Activated T-helper 2 cell treated with anti-CD3 and anti-CD28 coated beads, Interferon-gamma antibody, Interleukin-2, Interleukin-4, amounts not matched to agents 10 μg/mL and 5 μg/mL and 100 μg/mL, durations not matched to agents 14 hours and 24 hours and 36 hours (primary cell): ENCODE measurements around the gene ANO5. TPM values are rescaled to one million over a fixed set of nuclear protein-coding genes. Genes with fewer than 3 reads are reported as not detected.
"Not testable (repeated sequence)": the region's sequence is repeated elsewhere in the genome, so short reads cannot be mapped to it uniquely, and the experiment has no call there.

Source experiments
- DNase-seq: peaks from one replicate; pipeline ENCODE4 v3.0.0; 2021; ENCODE audit warnings: low spot score
- H3K27ac Mint-ChIP-seq: one replicate; pipeline ENCODE4 v1.8.0; 2021; ENCODE audit warnings: mixed read lengths
- H3K27me3 Mint-ChIP-seq: one replicate; pipeline ENCODE4 v1.8.0; 2021; ENCODE audit warnings: low read depth, mixed read lengths
- H3K36me3 Mint-ChIP-seq: one replicate; pipeline ENCODE4 v1.8.0; 2021; ENCODE audit warnings: low read depth, mixed read lengths
- H3K4me1 Mint-ChIP-seq: one replicate; pipeline ENCODE4 v1.8.0; 2021; ENCODE audit warnings: low read depth, mixed read lengths
- H3K4me3 Mint-ChIP-seq: one replicate; pipeline ENCODE4 v1.8.0; 2021; ENCODE audit warnings: low read depth, mild to moderate bottlenecking, moderate library complexity, mixed read lengths
- H3K9me3 Mint-ChIP-seq: one replicate; pipeline ENCODE4 v1.8.0; 2021; ENCODE audit warnings: mixed read lengths
- intact Hi-C: fragments of 100-400 bp; cut with micrococcal nuclease; formaldehyde crosslinking; loops from one replicate; pipeline ENCODE4 v1.15.1; 2023
- total RNA-seq: library from RNA; stranded (reverse); gene quantifications from 2 replicates; pipeline ENCODE4 v1.2.3, GENCODE V29; 2022

Gene ANO5
- total RNA-seq, 1 donor from 2014 or later: not detected

DNA sequence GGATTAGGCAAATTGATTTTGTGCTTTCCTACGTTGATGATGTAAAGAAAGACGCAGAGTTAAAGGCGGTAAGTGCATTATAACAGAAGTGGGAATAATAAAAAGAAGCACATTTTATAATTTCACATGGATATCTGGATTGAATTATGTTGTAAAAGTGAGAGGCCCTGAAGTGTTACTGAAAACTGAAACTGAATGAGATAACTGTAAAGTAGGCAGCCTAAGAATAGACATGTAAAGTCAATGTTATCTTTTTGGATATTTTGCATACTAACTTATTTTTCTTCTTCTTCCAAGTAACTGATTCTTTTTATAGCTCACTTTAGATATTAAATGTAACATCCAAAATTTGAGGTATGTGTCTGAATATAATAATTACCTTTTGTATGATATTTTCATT lies 28.3 kb downstream of the ANO5 start:
- no peak overlapping the region for H3K4me3 Mint-ChIP-seq
- no peaks in the 10 kb centered on the region for H3K27me3 Mint-ChIP-seq
- H3K9me3 Mint-ChIP-seq: no peaks in the 10 kb centered on the region
- no peaks in the 10 kb centered on the region for H3K4me1 Mint-ChIP-seq
- H3K36me3 Mint-ChIP-seq: no peaks in the 10 kb centered on the region
- DNase-seq: no peak
- intact Hi-C loops: no loop called here
- H3K27ac Mint-ChIP-seq: no peak overlapping the region

DNA sequence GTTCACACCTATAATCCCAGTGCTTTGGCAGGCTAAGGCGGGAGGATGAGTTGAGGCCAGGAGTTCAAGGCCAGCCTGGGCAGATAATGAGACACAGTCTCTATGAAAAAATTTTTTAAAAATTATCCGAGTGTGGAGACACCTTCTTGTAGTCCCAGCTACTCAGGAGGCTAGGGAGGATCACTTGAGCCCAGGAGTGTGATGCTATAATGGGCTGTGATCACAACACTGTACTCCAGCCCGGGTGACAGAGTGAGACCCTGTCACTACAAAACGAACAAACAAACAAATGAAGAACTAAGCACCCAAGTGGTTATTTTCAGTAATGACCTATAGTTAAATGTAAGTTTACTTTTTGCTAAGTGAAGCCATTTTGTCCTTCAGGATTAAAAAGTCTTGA lies 32.3 kb downstream of the ANO5 start:
- Mint-ChIP-seq H3K36me3 (no peaks in the 10 kb centered on the region), H3K4me1 (no peaks in the 10 kb centered on the region), H3K27ac (no peak overlapping the region), H3K4me3 (no peak overlapping the region), H3K27me3 (no peaks in the 10 kb centered on the region), H3K9me3 (no peaks in the 10 kb centered on the region)
- DNase-seq: no peak
- intact Hi-C loops: no loop called here

DNA sequence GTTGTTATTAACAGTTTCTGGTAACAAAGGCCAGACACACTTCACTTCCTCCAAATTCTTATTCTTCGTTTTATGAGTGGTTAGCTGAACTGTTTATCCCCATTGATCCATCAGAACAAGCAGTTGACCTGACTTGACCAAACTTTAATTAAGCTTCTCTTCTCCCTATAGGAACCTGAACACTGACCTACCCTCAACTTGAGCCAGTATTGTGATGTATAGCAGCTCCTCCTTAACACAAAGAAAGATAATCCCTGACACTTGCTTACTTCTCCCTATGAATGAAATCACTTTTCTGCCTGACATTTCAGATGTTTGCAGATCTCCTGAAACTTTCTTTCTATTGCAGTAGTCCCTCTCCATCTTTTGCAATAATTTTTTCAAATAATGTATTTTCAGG lies 41.9 kb downstream of the ANO5 start:
- DNase-seq: no peak
- Mint-ChIP-seq H3K4me1 (no peaks in the 10 kb centered on the region), H3K27ac (no peak overlapping the region), H3K36me3 (no peaks in the 10 kb centered on the region), H3K9me3 (no peaks in the 10 kb centered on the region), H3K4me3 (no peak overlapping the region), H3K27me3 (no peaks in the 10 kb centered on the region)
- intact Hi-C loops: no loop called here

DNA sequence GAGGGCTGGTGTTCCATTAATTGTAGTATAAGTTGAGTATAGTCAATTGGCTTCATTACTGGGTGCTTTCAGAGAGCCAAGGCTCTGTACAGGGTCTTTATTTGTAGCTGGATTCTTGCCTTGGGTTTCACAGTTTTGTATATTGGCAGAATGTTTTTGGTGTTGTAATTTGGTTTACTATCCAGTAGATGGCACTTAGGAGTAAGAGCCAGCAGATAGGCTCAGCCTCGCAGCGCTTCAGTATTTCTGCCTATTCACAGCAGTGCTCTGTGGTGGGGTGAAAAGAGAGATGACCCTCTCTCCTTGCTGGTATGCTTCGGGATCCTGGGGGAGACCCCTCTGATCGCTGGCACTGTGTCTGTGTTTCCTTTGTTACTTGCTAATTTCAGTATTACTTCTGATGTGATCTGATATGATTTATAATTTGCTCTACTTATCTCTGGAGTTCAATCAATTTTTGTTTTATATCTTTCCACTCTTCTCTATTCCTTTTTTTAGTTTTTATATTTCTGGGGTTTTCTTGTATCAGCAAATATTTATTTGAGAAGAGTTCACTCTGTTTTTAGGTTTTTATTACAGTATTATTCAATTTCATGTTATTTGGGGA lies 52.2 kb downstream of the ANO5 start:
- intact Hi-C loops: loop anchor here (1.0 to 5.0 kb wide), 2 partner anchors 59 to 542 kb away; no protein-coding TSS in a partner anchor
- Mint-ChIP-seq H3K4me1 (no peaks in the 10 kb centered on the region), H3K4me3 (no peak overlapping the region), H3K27me3 (peaks cover 5% of the 10 kb centered on the region), H3K36me3 (no peaks in the 10 kb centered on the region), H3K9me3 (no peaks in the 10 kb centered on the region), H3K27ac (no peak overlapping the region)
- no peak for DNase-seq

DNA sequence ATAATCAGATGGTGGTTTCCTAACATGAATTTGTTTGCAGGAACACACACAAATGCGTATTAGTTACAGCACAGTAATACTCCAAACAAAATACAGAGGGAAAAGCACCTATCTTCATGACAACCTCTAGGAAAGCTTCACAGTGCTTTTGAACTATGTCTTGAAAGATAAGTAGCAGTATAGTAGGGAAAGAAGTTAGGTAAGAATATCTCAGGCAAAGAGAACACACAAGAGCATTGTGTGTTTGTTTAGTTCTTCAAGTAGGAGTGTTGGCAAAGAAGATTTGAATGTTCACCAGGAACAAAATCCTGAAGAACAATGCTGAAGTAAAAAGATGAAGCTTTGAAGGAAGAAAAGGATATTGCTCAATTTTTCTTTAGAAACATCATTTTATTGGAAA lies 54.1 kb downstream of the ANO5 start:
- Mint-ChIP-seq H3K9me3 (no peaks in the 10 kb centered on the region), H3K4me3 (no peak overlapping the region), H3K27ac (no peak overlapping the region), H3K36me3 (no peaks in the 10 kb centered on the region), H3K27me3 (peaks cover 5% of the 10 kb centered on the region), H3K4me1 (no peaks in the 10 kb centered on the region)
- DNase-seq: no peak
- intact Hi-C loops: loop anchor here (5.0 kb wide), 1 partner anchor 540 kb away; no protein-coding TSS in a partner anchor

DNA sequence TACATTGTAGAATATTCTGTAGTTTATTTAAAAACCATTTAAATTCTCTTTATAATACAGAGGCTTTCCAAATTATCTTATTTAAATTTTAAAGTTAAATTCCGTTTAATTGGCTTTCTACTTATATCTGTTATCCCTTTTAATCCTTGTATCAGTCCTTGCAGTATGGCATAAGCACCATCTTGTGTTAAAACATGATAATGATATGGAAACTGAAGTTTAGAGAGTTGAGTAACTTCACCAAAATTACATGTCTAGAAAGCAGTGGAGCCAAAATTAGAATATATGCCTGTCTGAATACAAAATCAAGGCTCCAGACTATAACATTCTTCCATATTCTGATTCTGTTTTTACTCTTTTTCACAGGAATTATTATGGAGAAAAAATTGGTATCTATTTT lies 57.0 kb downstream of the ANO5 start:
- Mint-ChIP-seq H3K9me3 (no peaks in the 10 kb centered on the region), H3K27me3 (peaks cover 5% of the 10 kb centered on the region), H3K36me3 (no peaks in the 10 kb centered on the region), H3K4me1 (no peaks in the 10 kb centered on the region), H3K27ac (no peak overlapping the region), H3K4me3 (no peak overlapping the region)
- no peak for DNase-seq
- intact Hi-C loops: loop anchor here (5.0 kb wide), 1 partner anchor 537 kb away; no protein-coding TSS in a partner anchor

DNA sequence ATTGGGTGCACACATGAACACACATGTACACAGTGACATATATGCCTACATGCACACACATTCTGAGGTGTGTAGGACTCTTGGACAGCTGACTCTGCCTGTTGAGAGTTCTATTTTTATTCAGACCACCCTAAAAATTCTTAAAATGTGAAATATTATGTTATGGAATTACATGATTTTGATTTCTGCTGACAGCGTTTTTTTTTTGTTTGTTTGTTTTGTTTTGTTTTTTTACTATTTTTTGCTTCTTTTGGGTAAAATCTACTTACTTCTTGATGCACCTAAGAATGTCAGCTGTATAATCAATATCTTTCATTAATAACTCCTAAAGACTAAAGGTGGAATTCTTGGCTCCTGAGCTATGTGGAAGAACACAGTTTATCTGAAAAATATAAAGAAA lies 64.0 kb downstream of the ANO5 start:
- DNase-seq: no peak
- Mint-ChIP-seq H3K4me3 (no peak overlapping the region), H3K9me3 (no peaks in the 10 kb centered on the region), H3K27ac (no peak overlapping the region), H3K27me3 (no peaks in the 10 kb centered on the region), H3K36me3 (no peaks in the 10 kb centered on the region), H3K4me1 (no peaks in the 10 kb centered on the region)
- intact Hi-C loops: no loop called here

DNA sequence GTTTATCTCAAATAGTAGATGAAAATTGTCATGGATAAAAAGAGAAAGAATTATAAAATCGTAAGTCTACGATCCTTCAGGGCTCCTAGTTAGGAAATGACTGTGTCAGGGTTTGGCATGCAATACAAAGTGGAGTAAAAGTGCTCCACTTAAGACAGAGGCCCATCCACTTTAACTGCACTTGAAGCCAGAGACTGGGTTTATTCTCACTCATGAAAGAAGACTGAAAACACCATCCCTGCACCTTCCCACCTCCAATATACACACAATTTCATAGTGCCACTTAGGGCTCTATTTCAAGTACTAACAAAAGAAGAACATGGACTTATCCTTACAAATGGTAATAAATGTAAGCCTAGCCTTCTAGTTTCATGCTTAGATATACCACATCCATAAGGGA lies 70.7 kb downstream of the ANO5 start:
- Mint-ChIP-seq H3K4me1 (no peaks in the 10 kb centered on the region), H3K27me3 (no peaks in the 10 kb centered on the region)

DNA sequence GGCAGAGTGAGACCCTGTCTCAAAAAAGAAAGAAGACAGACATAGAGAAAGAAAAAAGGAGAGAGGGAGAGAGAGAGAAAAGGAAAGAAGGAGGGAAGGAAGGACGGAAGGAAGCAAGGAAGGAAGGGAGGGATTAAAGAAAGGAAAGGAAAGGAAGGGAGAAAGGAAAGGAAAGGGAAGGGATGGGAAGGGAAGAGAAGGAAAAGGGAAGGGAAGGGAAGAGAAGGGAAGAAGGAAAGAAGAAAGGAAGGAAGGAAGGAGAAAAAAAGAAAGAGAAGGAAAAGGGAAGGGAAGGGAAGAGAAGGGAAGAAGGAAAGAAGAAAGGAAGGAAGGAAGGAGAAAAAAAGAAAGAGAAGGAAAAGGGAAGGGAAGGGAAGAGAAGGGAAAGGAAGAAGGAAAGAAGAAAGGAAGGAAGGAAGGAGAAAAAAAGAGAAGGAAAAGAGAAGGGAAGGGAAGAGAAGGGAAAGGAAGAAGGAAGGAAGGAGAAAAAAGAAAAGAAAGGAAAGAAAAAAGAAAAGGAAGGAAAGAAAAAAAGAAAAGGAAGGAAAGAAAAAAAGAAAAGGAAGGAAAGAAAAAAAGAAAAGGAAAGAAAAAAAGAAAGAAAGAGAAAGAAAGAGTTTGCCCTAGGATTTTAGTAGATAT lies 76.2 kb downstream of the ANO5 start:
- DNase-seq, H3K36me3 Mint-ChIP-seq, H3K4me3 Mint-ChIP-seq, H3K9me3 Mint-ChIP-seq, H3K4me1 Mint-ChIP-seq, H3K27me3 Mint-ChIP-seq, intact Hi-C loops, H3K27ac Mint-ChIP-seq: not testable (repeated sequence)

More for the DNA sequence above, 70.7 kb downstream of the ANO5 start:
- intact Hi-C loops: no loop called here
- no peak for DNase-seq
- Mint-ChIP-seq H3K36me3 (no peaks in the 10 kb centered on the region), H3K27ac (no peak overlapping the region), H3K4me3 (no peak overlapping the region), H3K9me3 (no peaks in the 10 kb centered on the region)

DNA sequence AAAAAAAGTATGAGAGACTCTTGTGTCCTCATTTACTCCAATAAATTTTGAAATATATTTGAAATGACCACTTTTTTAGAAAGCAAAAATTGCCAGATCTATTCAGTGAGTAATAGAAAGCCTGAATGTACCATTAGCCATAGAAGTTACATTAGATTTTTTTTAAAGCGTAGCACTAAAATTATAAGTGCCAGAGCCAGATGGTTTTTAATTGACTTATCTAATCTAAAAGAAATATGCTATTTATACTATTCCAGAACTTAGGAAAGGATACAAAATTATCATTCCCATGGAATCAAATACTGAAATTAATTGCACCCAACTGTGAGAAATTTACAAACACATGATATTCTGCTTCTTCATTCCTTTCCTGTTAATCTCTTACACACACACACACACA lies 80.9 kb downstream of the ANO5 start:
- intact Hi-C loops: no loop called here
- no peaks in the 10 kb centered on the region for H3K9me3 Mint-ChIP-seq
- no peak overlapping the region for H3K27ac Mint-ChIP-seq
- DNase-seq: no peak
- H3K27me3 Mint-ChIP-seq: no peaks in the 10 kb centered on the region
- no peak overlapping the region for H3K4me3 Mint-ChIP-seq
- H3K4me1 Mint-ChIP-seq: no peaks in the 10 kb centered on the region
- H3K36me3 Mint-ChIP-seq: no peaks in the 10 kb centered on the region

DNA sequence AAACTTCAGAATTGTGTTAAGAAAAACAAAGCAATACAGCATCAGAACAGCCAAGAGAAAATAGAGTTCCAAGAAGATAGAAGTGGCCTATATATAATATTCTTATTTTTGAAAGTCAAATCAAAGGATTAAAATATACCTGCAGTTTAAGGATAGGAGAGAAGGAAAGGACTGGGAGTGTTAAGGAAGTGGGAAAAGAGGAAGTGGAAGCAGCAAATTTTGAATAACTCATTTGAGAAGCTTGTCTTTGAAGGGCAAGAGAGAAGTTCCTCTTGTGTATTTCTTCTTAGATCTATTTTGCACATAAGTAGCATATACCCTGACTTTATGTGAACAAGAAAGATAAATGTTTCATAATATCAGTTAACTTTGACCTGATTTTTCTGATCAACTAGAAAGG lies 82.7 kb downstream of the ANO5 start:
- H3K36me3 Mint-ChIP-seq: no peaks in the 10 kb centered on the region
- H3K4me1 Mint-ChIP-seq: no peaks in the 10 kb centered on the region
- no peak overlapping the region for H3K4me3 Mint-ChIP-seq
- intact Hi-C loops: no loop called here
- no peak for DNase-seq
- no peak overlapping the region for H3K27ac Mint-ChIP-seq
- no peaks in the 10 kb centered on the region for H3K27me3 Mint-ChIP-seq
- H3K9me3 Mint-ChIP-seq: no peaks in the 10 kb centered on the region

DNA sequence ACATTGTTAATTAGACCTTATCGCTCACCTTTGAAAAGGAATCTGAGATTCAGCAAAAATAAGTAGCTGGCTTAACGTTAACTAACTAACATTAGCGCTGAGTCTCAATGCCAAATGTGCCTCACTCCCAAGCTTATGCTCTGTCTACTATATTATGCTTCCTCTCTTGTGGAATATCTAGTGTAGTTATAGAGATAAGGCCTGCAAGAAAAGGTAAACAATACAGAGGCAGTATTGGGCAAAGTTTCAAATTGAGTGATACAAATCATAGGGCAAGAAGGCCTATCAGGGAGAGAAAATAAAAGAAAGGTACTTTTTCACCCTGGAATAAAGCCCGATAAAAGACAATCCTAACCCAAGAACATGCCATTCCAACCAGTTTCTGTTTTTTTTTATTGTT lies 83.7 kb downstream of the ANO5 start:
- no peaks in the 10 kb centered on the region for H3K9me3 Mint-ChIP-seq
- no peaks in the 10 kb centered on the region for H3K4me1 Mint-ChIP-seq
- H3K27me3 Mint-ChIP-seq: no peaks in the 10 kb centered on the region
- intact Hi-C loops: no loop called here
- no peaks in the 10 kb centered on the region for H3K36me3 Mint-ChIP-seq
- H3K4me3 Mint-ChIP-seq: no peak overlapping the region
- H3K27ac Mint-ChIP-seq: no peak overlapping the region
- no peak for DNase-seq

DNA sequence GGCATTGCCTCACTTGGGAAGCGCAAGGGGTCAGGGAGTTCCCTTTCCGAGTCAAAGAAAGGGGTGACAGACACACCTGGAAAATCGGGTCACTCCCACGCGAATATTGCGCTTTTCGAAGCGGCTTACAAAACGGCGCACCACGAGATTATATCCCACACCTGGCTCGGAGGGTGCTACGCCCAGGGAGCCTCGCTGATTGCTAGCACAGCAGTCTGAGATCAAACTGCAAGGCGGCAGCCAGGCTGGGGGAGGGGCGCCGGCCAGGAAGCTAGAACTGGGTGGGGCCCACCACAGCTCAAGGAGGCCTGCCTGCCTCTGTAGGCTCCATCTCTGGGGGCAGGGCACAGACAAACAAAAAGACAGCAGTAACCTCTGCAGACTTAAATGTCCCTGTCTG lies 92.1 kb downstream of the ANO5 start:
- H3K4me1 Mint-ChIP-seq, H3K36me3 Mint-ChIP-seq, intact Hi-C loops, H3K27me3 Mint-ChIP-seq, H3K9me3 Mint-ChIP-seq, H3K4me3 Mint-ChIP-seq, H3K27ac Mint-ChIP-seq, DNase-seq: not testable (repeated sequence)
